Astrocyte (in vitro differentiated cells and primary cell): ENCODE results near the gene UBAP1. TPM values are rescaled to one million over a fixed set of nuclear protein-coding genes. Genes with fewer than 3 reads are reported as not detected.

Source experiments
- DNase-seq: peaks from one replicate; pipeline ENCODE4 v3.0.0-alpha.2; 2010; ENCODE audit warnings: low read depth
- FAIRE-seq: peaks from 2 replicates; lab custom pipeline; 2011; peaks lifted over from hg19 to GRCh38; lab: Jason Lieb, UNC
- H2AFZ ChIP-seq: 2 replicates; pipeline ENCODE4 v1.6.0; 2012; ENCODE audit warnings: low read depth, low read length, inconsistent platforms
- H3K27ac ChIP-seq: 2 replicates; pipeline ENCODE4 v1.5.1; 2011; ENCODE audit warnings: low read depth, low read length, inconsistent platforms
- H3K27me3 ChIP-seq: 2 replicates; pipeline ENCODE4 v1.6.0; 2011; ENCODE audit warnings: low read length, inconsistent platforms; ENCODE audit not compliant: insufficient read depth
- H3K36me3 ChIP-seq: 2 replicates; pipeline ENCODE4 v1.5.1; 2011; ENCODE audit warnings: low read length, inconsistent platforms; ENCODE audit not compliant: insufficient read depth
- H3K4me1 ChIP-seq: 2 replicates; pipeline ENCODE4 v1.5.1; 2011; ENCODE audit warnings: low read length, inconsistent platforms; ENCODE audit not compliant: insufficient read depth
- H3K4me2 ChIP-seq: 2 replicates; pipeline ENCODE4 v1.6.0; 2012; ENCODE audit warnings: low read length, inconsistent platforms
- H3K4me3 ChIP-seq: 2 replicates; pipeline ENCODE4 v1.5.1; 2011; ENCODE audit warnings: low read depth, mild to moderate bottlenecking, low read length, inconsistent platforms; ENCODE audit not compliant: insufficient read depth
- H3K79me2 ChIP-seq: 2 replicates; pipeline ENCODE4 v1.6.0; 2012; ENCODE audit warnings: mild to moderate bottlenecking, low read length, inconsistent platforms; ENCODE audit not compliant: insufficient read depth
- H3K9ac ChIP-seq: 2 replicates; pipeline ENCODE4 v1.6.0; 2012; ENCODE audit warnings: mild to moderate bottlenecking, low read length, inconsistent platforms
- H3K9me3 ChIP-seq: 2 replicates; pipeline ENCODE4 v1.5.1; 2012; ENCODE audit warnings: low read depth, mild to moderate bottlenecking, low read length, inconsistent platforms; ENCODE audit not compliant: insufficient read depth
- H4K20me1 ChIP-seq: 2 replicates; pipeline ENCODE4 v1.6.0; 2012; ENCODE audit warnings: low read length, inconsistent platforms; ENCODE audit not compliant: insufficient read depth
- H3K27ac Mint-ChIP-seq: one replicate; pipeline ENCODE4 v1.8.0; 2021; ENCODE audit warnings: mild to moderate bottlenecking, mixed read lengths; ENCODE audit not compliant: unreplicated experiment
- H3K27me3 Mint-ChIP-seq: one replicate; pipeline ENCODE4 v1.8.0; 2021; ENCODE audit warnings: low read depth, mixed read lengths; ENCODE audit not compliant: unreplicated experiment
- H3K36me3 Mint-ChIP-seq: one replicate; pipeline ENCODE4 v1.8.0; 2021; ENCODE audit warnings: low read depth, mixed read lengths; ENCODE audit not compliant: unreplicated experiment
- H3K4me1 Mint-ChIP-seq: one replicate; pipeline ENCODE4 v1.8.0; 2021; ENCODE audit warnings: low read depth, mixed read lengths; ENCODE audit not compliant: unreplicated experiment
- H3K4me3 Mint-ChIP-seq: one replicate; pipeline ENCODE4 v1.8.0; 2021; ENCODE audit warnings: mild to moderate bottlenecking, moderate library complexity, mixed read lengths; ENCODE audit not compliant: unreplicated experiment
- H3K9me3 Mint-ChIP-seq: one replicate; pipeline ENCODE4 v1.8.0; 2021; ENCODE audit warnings: mild to moderate bottlenecking, mixed read lengths; ENCODE audit not compliant: unreplicated experiment
- CTCF ChIP-seq: IDR thresholded peaks from 2 replicates; pipeline ENCODE4 v1.5.1; 2011; ENCODE audit warnings: low read depth, mild to moderate bottlenecking, inconsistent platforms, low read length, moderate library complexity; ENCODE audit not compliant: insufficient read depth
- EZH2 ChIP-seq: IDR thresholded peaks from 2 replicates; pipeline ENCODE4 v1.6.1; 2012; ENCODE audit warnings: mild to moderate bottlenecking, low read length, inconsistent platforms; ENCODE audit not compliant: insufficient read depth
- total RNA-seq: library from RNA; stranded (reverse); gene quantifications from 2 replicates; pipeline ENCODE4 v1.2.1, GENCODE V29; 2021

The UBAP1 gene
- total RNA-seq, 1 donor from 2014 or later: 52.0 TPM

DNA sequence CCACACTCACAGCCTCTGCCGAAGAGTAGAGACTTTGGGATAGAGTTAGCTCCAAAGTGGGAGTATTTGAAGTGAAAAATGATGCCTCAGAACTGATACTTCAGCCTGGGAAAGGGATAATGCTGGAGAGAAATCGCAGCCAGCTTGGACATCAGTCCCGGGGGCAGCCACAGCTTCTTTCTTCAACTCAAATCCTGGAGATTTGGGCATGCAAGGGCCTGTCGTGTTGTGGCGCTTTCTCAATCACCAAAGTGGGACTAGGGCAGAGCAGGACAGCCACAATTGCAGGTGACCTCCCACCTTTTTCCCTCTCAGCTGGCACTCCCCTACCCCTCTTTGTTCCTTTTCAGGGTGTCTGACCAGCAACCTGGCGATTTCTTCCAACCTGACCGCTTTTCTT lies 70.4 kb downstream of the UBAP1 start:
- H3K27me3 Mint-ChIP-seq: no peaks in the 10 kb centered on the region
- H3K4me1 Mint-ChIP-seq: peaks cover 18% of the 10 kb centered on the region
- TF ChIP-seq EZH2: no peak
- no peak for TF ChIP-seq CTCF
- no peak overlapping the region for H3K9ac ChIP-seq
- H3K27ac Mint-ChIP-seq: no peak overlapping the region
- no peak for DNase-seq
- H3K36me3 Mint-ChIP-seq: peaks cover 34% of the 10 kb centered on the region
- H4K20me1 ChIP-seq: peaks cover 39% of the 10 kb centered on the region
- H3K9me3 ChIP-seq: no peaks in the 10 kb centered on the region
- peaks cover 40% of the 10 kb centered on the region for H3K79me2 ChIP-seq
- peaks cover 19% of the 10 kb centered on the region for H3K4me1 ChIP-seq
- H3K27me3 ChIP-seq: no peaks in the 10 kb centered on the region
- peaks cover 14% of the 10 kb centered on the region for H3K36me3 ChIP-seq
- H3K4me3 Mint-ChIP-seq: no peak overlapping the region
- FAIRE-seq: no peak
- H3K27ac ChIP-seq: no peak overlapping the region
- no peaks in the 10 kb centered on the region for H3K9me3 Mint-ChIP-seq
- H3K4me2 ChIP-seq: no peak overlapping the region
- no peak overlapping the region for H2AFZ ChIP-seq
- H3K4me3 ChIP-seq: no peak overlapping the region

DNA sequence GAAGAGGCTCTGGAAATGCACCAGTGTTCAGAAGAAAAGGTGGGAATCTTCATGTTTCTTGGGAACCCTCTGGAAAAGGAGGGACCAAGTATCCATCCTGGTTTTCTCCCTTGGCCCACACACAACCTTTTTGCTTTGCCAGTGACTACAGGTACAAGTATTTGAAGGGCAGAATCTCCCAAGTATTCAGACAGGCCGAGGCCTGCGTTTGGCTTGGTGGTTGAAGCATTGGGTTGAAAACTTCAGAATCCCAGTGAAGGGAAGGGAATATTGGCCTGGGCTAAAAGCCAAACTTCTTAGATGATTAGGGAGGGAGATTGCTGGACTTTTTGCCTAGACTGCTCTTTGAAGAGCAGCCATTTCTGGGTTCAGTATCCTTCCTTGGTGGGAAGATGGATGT lies 71.9 kb downstream of the UBAP1 start:
- no peak for DNase-seq
- Mint-ChIP-seq H3K9me3 (no peaks in the 10 kb centered on the region), H3K27me3 (no peaks in the 10 kb centered on the region), H3K4me3 (no peak overlapping the region), H3K4me1 (peaks cover 27% of the 10 kb centered on the region), H3K27ac (no peak overlapping the region), H3K36me3 (peaks cover 37% of the 10 kb centered on the region)
- no peak for FAIRE-seq
- Histone ChIP-seq H3K4me3 (no peak overlapping the region), H3K27ac (no peak overlapping the region), H3K9ac (no peak overlapping the region), H3K27me3 (no peaks in the 10 kb centered on the region), H3K9me3 (no peaks in the 10 kb centered on the region), H2AFZ (no peak overlapping the region), H3K36me3 (peaks cover 14% of the 10 kb centered on the region), H3K4me2 (no peak overlapping the region), H3K79me2 (peaks cover 39% of the 10 kb centered on the region), H4K20me1 (peaks cover 39% of the 10 kb centered on the region), H3K4me1 (peaks cover 33% of the 10 kb centered on the region)
- TF ChIP-seq EZH2: no peak
- TF ChIP-seq CTCF: no peak

GRCh38 chr9:34252016-34252415 lies 73.2 kb downstream of the UBAP1 start:
- H3K9ac ChIP-seq: no peak overlapping the region
- Mint-ChIP-seq H3K27me3 (no peaks in the 10 kb centered on the region), H3K36me3 (peaks cover 36% of the 10 kb centered on the region), H3K4me3 (no peak overlapping the region), H3K4me1 (peaks cover 28% of the 10 kb centered on the region), H3K9me3 (no peaks in the 10 kb centered on the region), H3K27ac (no peak overlapping the region)
- no peak overlapping the region for H3K4me3 ChIP-seq
- no peak overlapping the region for H3K27ac ChIP-seq
- H3K9me3 ChIP-seq: no peaks in the 10 kb centered on the region
- H2AFZ ChIP-seq: no peak overlapping the region
- TF ChIP-seq CTCF: no peak
- no peak for TF ChIP-seq EZH2
- peaks cover 14% of the 10 kb centered on the region for H3K36me3 ChIP-seq
- no peak overlapping the region for H3K4me2 ChIP-seq
- peaks cover 29% of the 10 kb centered on the region for H4K20me1 ChIP-seq
- H3K79me2 ChIP-seq: peaks cover 26% of the 10 kb centered on the region
- H3K4me1 ChIP-seq: peaks cover 33% of the 10 kb centered on the region
- no peak for FAIRE-seq
- peak; percentile 36 for DNase-seq
- H3K27me3 ChIP-seq: no peaks in the 10 kb centered on the region
